K562 (cell line): ENCODE results near the gene MAN2B1. TPM values are rescaled to one million over a fixed set of nuclear protein-coding genes. Genes with fewer than 3 reads are reported as not detected.

Experiments
- CLOCK ChIP-seq: fragments of 250-450 bp; sonication (Bioruptor Pico); IDR thresholded peaks from 2 replicates; pipeline ENCODE4 v1.4.0; 2020; ENCODE audit warnings: mild to moderate bottlenecking, moderate library complexity, borderline replicate concordance
- HDAC1 ChIP-seq, 2 experiments: fragments of 450-650 bp; IDR thresholded peaks; 2 replicates each; pipeline ENCODE4 v1.6.1; 2016 to 2017; ENCODE audit warnings: inconsistent platforms in 1 of 2, mild to moderate bottlenecking in 1 of 2, moderate library complexity in 1 of 2
- HSF4 ChIP-seq: fragments of 250-450 bp; sonication (Bioruptor Pico); IDR thresholded peaks from 2 replicates; pipeline ENCODE4 v2.1.2; 2022; ENCODE audit warnings: mild to moderate bottlenecking, moderate library complexity, borderline replicate concordance
- MYNN ChIP-seq, 2 experiments: sonication (generic); formaldehyde crosslinking in 1 of 2; IDR thresholded peaks; 2 replicates each; pipeline versions ENCODE4 v1.5.0 to v1.6.1; 2016 to 2020; ENCODE audit warnings: antibody characterized with exemption in 1 of 2, missing genetic modification reagents in 1 of 2
- NR2F6 ChIP-seq: fragments of 450-650 bp; formaldehyde crosslinking; IDR thresholded peaks from 2 replicates; pipeline ENCODE4 v1.4.0; 2020; ENCODE audit warnings: mild to moderate bottlenecking
- PRDM10 ChIP-seq: fragments of 450-650 bp; IDR thresholded peaks from 2 replicates; pipeline ENCODE4 v1.6.1; 2018; ENCODE audit not compliant: partially characterized antibody
- SMARCA5 ChIP-seq: fragments of 450-650 bp; IDR thresholded peaks from 2 replicates; pipeline ENCODE4 v1.6.1; 2016
- VEZF1 ChIP-seq: fragments of 200-800 bp; sonication (Bioruptor generic); IDR thresholded peaks from 2 replicates; pipeline ENCODE4 v1.6.1; 2017; ENCODE audit warnings: missing genetic modification characterization, missing compliant biosample characterization
- ZKSCAN1 ChIP-seq: fragments of 150-350 bp; IDR thresholded peaks from 2 replicates; pipeline ENCODE4 v1.6.1; 2016; ENCODE audit warnings: low read depth, low read length
- ZNF24 ChIP-seq: fragments of 450-650 bp; IDR thresholded peaks from 2 replicates; pipeline ENCODE4 v1.6.1; 2016
- ZNF444 ChIP-seq: fragments of 250-450 bp; sonication (Bioruptor Pico); IDR thresholded peaks from 2 replicates; pipeline ENCODE4 v1.4.0; 2020; ENCODE audit warnings: mild to moderate bottlenecking, moderate library complexity
- ZNF507 ChIP-seq: conservative IDR thresholded peaks from 2 replicates; pipeline ENCODE4 v1.6.1; 2017; ENCODE audit warnings: missing genetic modification characterization, missing compliant biosample characterization
- polyA plus RNA-seq, 8 experiments: library from polyadenylated mRNA; depleted of rRNA in 4 of 8; stranded (reverse) in 5 of 8; unstranded in 3 of 8; fragments of >200 nt; fragmentation: Nextera tagmentation in 2 of 8; fragmentation: Illumina TruSeq in 1 of 8; extraction: Ambion mirVana in 2 of 8; extraction: Trizol in 1 of 8; gene quantifications; 2 replicates each; pipeline versions ENCODE4 v1.2.1 to v1.2.3, GENCODE V29; 2011 to 2014; ENCODE audit warnings: inconsistent platforms in 1 of 8, missing spikeins in 1 of 8
- total RNA-seq, 7 experiments: library from RNA; depleted of rRNA in 6 of 7; stranded (reverse); fragments of >200 nt in 6 of 7; fragmentation: Illumina TruSeq in 2 of 7; extraction: Trizol in 2 of 7; gene quantifications; 2 replicates each; pipeline versions ENCODE4 v1.2.1 to v1.2.3, GENCODE V29; 2011 to 2021; ENCODE audit warnings: low replicate concordance in 1 of 7
- TF ChIP-seq, protein P1 (sequence below), 2 experiments: IDR thresholded peaks; 2 replicates each; pipeline ENCODE4 v1.6.1; 2012; ENCODE audit warnings: improper control_type of control experiment in 2 of 2, low read depth in 2 of 2, low read length in 2 of 2, borderline replicate concordance in 1 of 2

The MAN2B1 gene
- total and polyA plus RNA-seq, 9 of the 15 experiments (the other 6 are each of a cell fraction or from before 2014, with no cell fraction given), result 0.59 to 33.8 (median 11.4) TPM

- TF ChIP-seq PRDM10 (peak; percentile 44), NR2F6 (CRISPR knock-in tag) (0 out of 2 replicates have a peak, but pooled peaks have one; percentile 35), ZNF444 (no peak), ZKSCAN1 (no peak; the same call in 1 of the 2 replicates), CLOCK (CRISPR knock-in tag) (peak; percentile 60; the same call in 1 of the 2 replicates), MYNN (IDR thresholded peaks at IDR 0.05) (no peak), MYNN (CRISPR knock-in tag; IDR thresholded peaks at IDR 0.05) (no peak), ZNF24 (no peak), HDAC1 (IDR thresholded peaks at IDR 0.05) (peak in 1 of 2 experiments; percentile 80; a peak in 2 of 4 replicates), SMARCA5 (no peak), HSF4 (CRISPR knock-in tag) (no peak), ZNF507 (tag) (no peak), VEZF1 (peak; percentile 44)
- TF ChIP-seq, protein P1, sequence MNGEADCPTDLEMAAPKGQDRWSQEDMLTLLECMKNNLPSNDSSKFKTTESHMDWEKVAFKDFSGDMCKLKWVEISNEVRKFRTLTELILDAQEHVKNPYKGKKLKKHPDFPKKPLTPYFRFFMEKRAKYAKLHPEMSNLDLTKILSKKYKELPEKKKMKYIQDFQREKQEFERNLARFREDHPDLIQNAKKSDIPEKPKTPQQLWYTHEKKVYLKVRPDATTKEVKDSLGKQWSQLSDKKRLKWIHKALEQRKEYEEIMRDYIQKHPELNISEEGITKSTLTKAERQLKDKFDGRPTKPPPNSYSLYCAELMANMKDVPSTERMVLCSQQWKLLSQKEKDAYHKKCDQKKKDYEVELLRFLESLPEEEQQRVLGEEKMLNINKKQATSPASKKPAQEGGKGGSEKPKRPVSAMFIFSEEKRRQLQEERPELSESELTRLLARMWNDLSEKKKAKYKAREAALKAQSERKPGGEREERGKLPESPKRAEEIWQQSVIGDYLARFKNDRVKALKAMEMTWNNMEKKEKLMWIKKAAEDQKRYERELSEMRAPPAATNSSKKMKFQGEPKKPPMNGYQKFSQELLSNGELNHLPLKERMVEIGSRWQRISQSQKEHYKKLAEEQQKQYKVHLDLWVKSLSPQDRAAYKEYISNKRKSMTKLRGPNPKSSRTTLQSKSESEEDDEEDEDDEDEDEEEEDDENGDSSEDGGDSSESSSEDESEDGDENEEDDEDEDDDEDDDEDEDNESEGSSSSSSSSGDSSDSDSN (IDR thresholded peaks at IDR 0.05; ENCODE audit: borderline replicate concordance in 1 of 2, low read depth in 2 of 2, low read length in 2 of 2), result peak in 1 of 2 experiments; percentile 83; a peak in 2 of 4 replicates
Measured at GRCh38 chr19:12681074-12681987, 14.8 kb upstream of the MAN2B1 start, which contains the start of gene DHPS (continued).
